HG03108 (cell line): ENCODE data around the gene SCYL3.
"Not testable (repeated sequence)": the region's sequence is repeated elsewhere in the genome, so short reads cannot be mapped to it uniquely, and the experiment has no call there.

Experiments
- ATAC-seq: cut with Tn5 transposase; IDR thresholded peaks from one replicate; pipeline ENCODE4 v1.9.1; 2021; ENCODE audit warnings: moderate library complexity; ENCODE audit not compliant: unreplicated experiment

SCYL3 gene

GRCh38 chr1:169873582-169874199, 20.0 kb downstream of the SCYL3 start:
- no peak for ATAC-seq

DNA sequence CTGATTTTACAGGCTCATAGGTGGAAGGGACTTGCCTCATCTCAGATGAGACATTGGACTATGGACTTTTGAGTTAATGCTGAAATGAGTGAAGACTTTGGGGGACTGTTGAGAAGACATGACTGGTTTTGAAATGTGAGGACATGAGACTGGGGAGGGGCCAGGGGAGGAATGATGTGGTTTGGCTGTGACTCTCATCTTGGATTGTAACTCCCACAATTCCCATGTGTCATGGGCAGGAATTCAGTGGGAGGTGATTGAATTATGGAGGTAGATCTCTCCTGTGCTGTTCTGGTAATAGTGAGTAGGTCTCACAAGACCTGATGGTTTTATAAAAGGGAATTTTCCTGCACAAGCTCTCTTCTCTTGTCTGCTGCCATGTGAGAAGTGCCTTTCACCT, 20.8 kb downstream of the SCYL3 start:
- ATAC-seq: no peak

- not testable (repeated sequence) for ATAC-seq
These were observed 21.7 kb downstream of the SCYL3 start for GRCh38 chr1:169871988-169872387.

GRCh38 chr1:169869426-169869825, 24.3 kb downstream of the SCYL3 start:
- ATAC-seq: no peak

DNA sequence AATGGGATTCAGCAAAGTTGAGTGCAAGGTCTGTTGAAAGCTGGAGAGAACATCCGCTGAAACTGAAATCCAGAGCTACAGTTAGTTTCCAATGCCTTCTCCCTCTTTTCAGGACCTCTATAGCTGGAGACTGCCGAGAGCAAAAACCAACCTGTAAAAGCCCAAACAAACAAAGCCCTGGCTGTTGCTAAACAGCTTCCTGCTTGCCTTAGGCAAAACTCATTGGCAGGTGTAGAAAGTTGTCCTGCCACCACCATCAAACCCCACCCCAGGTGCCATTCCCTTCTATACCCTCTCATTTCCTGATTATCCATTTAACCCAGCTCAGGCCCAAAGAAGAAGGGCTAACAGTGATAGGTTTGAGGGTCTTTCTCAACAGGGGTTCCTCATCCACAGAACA, 24.7 kb downstream of the SCYL3 start:
- no peak for ATAC-seq

DNA sequence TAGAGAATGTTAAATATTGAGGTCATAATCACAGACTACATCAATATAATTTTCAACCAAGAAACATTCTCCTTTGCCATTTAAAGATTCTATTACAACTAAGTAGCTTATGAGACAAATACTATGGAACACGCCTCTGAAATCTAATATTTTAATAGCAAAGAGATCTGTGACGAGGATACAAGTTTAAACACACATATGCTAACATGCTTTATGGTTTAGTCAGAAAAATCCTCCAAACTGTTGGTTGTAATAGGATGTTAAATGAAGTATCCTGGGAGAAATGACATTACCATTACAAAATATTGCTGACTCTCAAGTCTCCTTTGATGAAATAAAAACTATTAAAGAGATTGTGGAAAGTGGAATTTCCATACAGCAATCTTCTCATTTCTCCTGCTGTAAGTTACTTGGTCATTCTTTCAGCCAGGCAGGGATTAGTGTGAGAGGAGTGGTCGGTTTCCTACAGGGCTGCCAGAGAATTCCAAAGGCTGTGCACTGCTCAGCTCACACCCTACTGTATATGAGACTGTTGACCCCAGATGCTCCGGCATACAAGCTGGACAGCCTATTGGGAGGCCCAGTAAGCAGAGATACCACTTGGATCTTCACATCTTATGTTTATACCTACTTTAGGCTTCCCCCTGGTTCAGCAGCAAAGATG, 26.6 kb downstream of the SCYL3 start:
- no peak for ATAC-seq

GRCh38 chr1:169866577-169866976, 27.1 kb downstream of the SCYL3 start:
- ATAC-seq: no peak

GRCh38 chr1:169864531-169864930, 29.2 kb downstream of the SCYL3 start:
- not testable (repeated sequence) for ATAC-seq

DNA sequence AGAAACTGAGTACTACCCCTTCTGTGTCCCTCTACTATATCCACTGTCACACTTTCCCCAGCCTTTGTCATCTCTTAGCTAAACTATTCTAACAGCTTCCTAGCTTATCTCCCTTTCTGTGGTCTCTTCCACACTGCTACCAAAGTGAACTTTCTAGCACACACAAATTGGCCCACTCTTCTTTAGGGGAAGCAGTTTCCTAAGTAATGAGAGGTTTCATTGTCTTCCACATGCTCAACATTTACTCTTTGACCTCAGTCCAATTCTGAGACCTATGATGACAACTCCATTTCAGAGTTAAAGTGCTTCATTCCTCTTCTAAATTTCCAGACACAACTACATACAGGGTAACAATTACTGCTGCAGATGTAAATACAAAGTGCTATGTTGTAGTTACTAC, 32.9 kb downstream of the SCYL3 start:
- no peak for ATAC-seq

DNA sequence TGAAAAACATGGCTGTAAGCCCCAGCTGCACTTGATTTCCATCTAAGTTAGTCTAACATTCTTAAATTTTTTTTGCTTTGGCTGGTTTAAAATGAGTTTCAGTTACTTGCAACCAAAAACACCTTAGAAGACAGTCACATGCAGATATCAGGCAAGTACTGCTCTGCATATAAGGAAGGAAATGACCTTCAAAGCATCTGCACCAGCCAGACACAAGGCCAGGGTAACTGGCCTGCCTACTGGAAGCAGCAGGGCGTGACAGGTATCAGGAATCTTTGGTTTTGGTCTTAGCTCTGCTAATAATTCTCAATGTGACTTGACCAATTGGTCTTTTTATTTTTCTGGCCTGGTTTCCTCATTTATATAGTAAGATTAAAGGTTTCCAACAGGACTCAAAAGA, 33.5 kb downstream of the SCYL3 start:
- ATAC-seq: no peak

- ATAC-seq: no peak
These were observed 34.7 kb downstream of the SCYL3 start for GRCh38 chr1:169859001-169859400.

- no peak for ATAC-seq
These were observed 35.2 kb downstream of the SCYL3 start for GRCh38 chr1:169858467-169858866.

DNA sequence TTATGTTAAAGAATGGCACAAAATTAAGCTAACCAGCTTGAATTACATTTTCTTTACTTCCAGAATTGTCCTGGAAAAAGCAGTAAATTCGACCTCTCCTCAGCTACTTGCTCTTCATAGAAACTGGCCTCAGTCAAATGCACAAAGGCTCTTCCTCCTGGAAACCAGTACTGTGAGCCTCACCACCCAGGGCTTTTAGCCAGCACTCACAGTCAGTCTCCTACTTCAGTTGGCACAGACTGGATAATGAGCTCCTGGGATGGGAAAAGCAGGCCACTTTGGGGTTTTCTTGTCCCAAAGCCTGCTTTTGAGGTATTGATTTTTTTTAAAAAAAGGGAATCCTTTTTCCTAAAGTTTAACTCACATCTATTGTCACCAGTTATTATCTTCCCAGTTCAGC, 40.4 kb downstream of the SCYL3 start:
- no peak for ATAC-seq

- no peak for ATAC-seq
These were observed 44.2 kb downstream of the SCYL3 start for GRCh38 chr1:169849346-169850022.

- ATAC-seq: no peak
These were observed 45.2 kb downstream of the SCYL3 start for GRCh38 chr1:169848456-169848855.

- ATAC-seq: no peak
These were observed 48.6 kb downstream of the SCYL3 start for GRCh38 chr1:169844941-169845608.

DNA sequence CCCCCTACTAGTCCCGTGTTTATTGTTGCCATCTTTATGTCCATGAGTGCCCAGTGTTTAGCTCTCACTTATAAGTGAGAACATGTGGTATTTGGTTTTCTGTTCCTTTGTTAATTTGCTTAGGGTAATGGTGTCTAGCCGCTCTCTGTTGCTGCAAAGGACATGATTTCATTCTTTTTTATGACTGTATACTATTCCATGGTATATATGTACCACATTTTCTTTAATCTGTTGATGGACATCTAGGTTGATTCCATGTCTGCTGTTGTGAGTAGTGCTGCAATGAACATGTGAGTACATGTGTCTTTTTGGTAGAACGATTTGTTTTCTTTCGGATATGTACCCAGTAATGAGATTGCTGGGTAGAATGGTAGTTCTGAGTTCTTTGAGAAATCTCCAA, 54.8 kb downstream of the SCYL3 start:
- ATAC-seq: no peak

- no peak for ATAC-seq
These were observed 57.5 kb downstream of the SCYL3 start for GRCh38 chr1:169836198-169836597.

DNA sequence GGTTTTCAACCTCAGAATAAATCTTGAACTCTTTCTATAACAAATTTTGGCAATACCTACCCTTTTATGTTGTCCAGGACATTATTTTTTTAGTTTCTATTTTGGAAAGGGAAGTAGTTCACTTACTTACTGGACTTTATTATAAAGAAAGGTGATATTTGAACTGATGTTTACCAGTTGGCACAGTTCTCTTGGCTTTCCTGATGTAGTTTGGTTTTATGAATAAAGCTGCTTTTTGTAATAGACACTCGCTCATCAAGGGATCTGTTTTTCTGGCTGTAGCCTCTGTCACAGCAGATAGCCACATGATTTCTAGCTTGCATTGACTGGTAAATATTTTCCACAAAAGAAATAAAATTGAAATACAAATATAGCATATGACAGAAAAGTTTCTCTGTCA, 58.0 kb downstream of the SCYL3 start:
- no peak for ATAC-seq

GRCh38 chr1:169834869-169835268, 58.8 kb downstream of the SCYL3 start:
- no peak for ATAC-seq

DNA sequence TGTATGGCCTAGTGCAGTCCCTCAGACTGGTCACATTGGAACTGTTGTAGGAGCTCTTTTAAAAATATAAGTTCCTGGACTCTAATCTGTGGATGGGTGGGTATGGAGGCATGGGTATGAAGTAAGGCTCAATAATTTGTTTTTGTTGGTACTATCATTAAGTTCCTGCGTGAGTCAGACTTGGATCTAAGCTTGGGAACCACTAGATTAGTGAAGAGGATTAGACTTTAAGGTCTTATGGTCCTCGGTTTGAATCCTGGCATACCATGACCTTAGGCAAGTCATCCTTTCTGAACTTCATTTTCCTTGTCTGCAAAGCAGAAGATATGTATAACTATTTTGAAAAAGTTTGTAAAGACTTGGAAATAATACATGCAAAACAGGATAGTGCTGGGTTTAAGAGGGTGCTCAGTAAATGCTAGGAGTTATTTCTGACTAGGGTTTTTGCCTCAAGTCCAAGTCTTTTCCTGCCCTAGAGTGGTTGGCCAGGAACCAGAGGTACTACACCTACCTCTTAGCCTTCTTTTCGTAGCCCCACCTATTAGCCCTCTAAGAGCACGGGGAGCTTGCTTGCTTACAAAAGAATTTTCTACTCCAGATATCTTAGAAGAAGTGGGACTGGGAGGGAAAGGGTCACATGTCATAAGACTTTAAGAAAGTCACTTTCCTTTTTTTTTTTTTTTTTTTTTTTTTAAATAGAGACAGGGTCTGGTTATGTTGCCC, 60.4 kb downstream of the SCYL3 start:
- no peak for ATAC-seq
